ENCODE measurements around the gene WNT7B.

Gene WNT7B

GRCh38 chr22:45926433-45926832 is 50.5 kb downstream of the WNT7B start:
- no peaks in the 10 kb centered on the region for H3K4me1 ChIP-seq (ENCODE audit: control extremely low read depth in 1 of 4, control insufficient read depth in 4 of 4, insufficient read depth in 4 of 4, low read length in 3 of 4)

DNA sequence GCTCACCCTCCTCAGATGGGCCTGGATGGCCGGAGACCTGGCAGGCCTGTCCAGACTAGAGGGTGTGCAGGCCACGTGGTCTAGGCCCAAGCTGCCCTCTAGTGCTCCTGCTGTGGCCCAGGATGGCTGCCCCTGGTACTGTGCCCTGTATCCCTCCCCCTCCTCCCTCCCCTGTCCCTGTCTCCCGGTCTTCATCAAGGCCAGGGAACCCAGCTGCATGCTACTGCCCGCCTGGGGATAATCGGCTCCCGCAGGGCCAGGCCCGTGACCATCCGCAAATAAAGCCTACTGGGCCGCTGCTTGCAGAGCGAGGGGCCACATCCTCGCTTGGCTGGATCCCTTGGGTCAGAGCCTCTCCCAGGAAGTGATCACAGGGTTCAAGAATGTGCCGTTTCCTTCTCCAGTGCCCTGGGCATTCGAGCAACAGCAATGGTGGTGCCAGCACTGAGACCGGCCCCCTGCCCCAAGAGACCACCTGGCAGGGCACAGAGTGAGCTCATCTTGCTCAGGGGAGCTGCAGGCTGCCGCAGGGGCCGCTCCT is 51.1 kb downstream of the WNT7B start:
- DNase-seq, result no peak
- CTCF ChIA-PET, result interaction anchor here (1.4 kb wide), 1 partner anchor 25 kb away, joined by 3 read pairs; no protein-coding TSS in a partner anchor

More at GRCh38 chr22:45926433-45926832, 50.5 kb downstream of the WNT7B start:
- Histone ChIP-seq H3K9me3 (ENCODE audit: control extremely low read depth in 1 of 5, control insufficient read depth in 4 of 5, insufficient read depth in 2 of 5, low read depth in 1 of 5, low read length in 4 of 5) (no peaks in the 10 kb centered on the region), H3K27ac (ENCODE audit: insufficient read depth in 1 of 2, low read depth in 1 of 2, low read length in 2 of 2, poor library complexity in 1 of 2, severe bottlenecking in 2 of 2) (no peak overlapping the region), H3K27me3 (replicated peaks in 2 of 5; ENCODE audit: control insufficient read depth in 4 of 5, insufficient read depth in 5 of 5, low read length in 4 of 5) (peaks cover 0 to 21% (median 4%) of the 10 kb centered on the region in 5 experiments), H3K36me3 (ENCODE audit: control insufficient read depth in 4 of 4, insufficient read depth in 4 of 4, low read length in 3 of 4) (no peaks in the 10 kb centered on the region), H3K4me3 (ENCODE audit: control insufficient read depth in 1 of 7, extremely low read depth in 1 of 7, insufficient read depth in 4 of 7, low read depth in 2 of 7, low read length in 6 of 7) (no peak overlapping the region)
- POLR2A ChIA-PET, result interaction anchor here (0.5 kb wide), 1 partner anchor 1074 kb away, joined by 3 read pairs; no protein-coding TSS in a partner anchor
- 93% methylated on average over 11 of the region's 11 CpGs for WGBS (ENCODE audit: insufficient coverage)
- CTCF ChIA-PET, result no interaction called here
- DNase-seq, result no peak

GRCh38 chr22:45923835-45924234 is 53.1 kb downstream of the WNT7B start:
- Histone ChIP-seq H3K27ac (ENCODE audit: insufficient read depth in 1 of 2, low read depth in 1 of 2, low read length in 2 of 2, poor library complexity in 1 of 2, severe bottlenecking in 2 of 2) (no peak overlapping the region), H3K9me3 (ENCODE audit: control extremely low read depth in 1 of 5, control insufficient read depth in 4 of 5, insufficient read depth in 2 of 5, low read depth in 1 of 5, low read length in 4 of 5) (no peaks in the 10 kb centered on the region), H3K27me3 (replicated peaks in 2 of 5; ENCODE audit: control insufficient read depth in 4 of 5, insufficient read depth in 5 of 5, low read length in 4 of 5) (no peaks in the 10 kb centered on the region), H3K4me3 (ENCODE audit: control insufficient read depth in 1 of 7, extremely low read depth in 1 of 7, insufficient read depth in 4 of 7, low read depth in 2 of 7, low read length in 6 of 7) (no peak overlapping the region), H3K4me1 (ENCODE audit: control extremely low read depth in 1 of 4, control insufficient read depth in 4 of 4, insufficient read depth in 4 of 4, low read length in 3 of 4) (peaks cover 0 to 5% (median 2%) of the 10 kb centered on the region in 4 experiments), H3K36me3 (ENCODE audit: control insufficient read depth in 4 of 4, insufficient read depth in 4 of 4, low read length in 3 of 4) (no peaks in the 10 kb centered on the region)
- WGBS (ENCODE audit: insufficient coverage), result 76% methylated on average over 18 of the region's 22 CpGs
- DNase-seq, result no peak
- ChIA-PET POLR2A (no interaction called here), CTCF (interaction anchor here (0.9 to 1.4 kb wide), 2 partner anchors 18 to 46 kb away, joined by 3 read pairs; no protein-coding TSS in a partner anchor)

More for the DNA sequence above, 51.1 kb downstream of the WNT7B start:
- Histone ChIP-seq H3K9me3 (ENCODE audit: control extremely low read depth in 1 of 5, control insufficient read depth in 4 of 5, insufficient read depth in 2 of 5, low read depth in 1 of 5, low read length in 4 of 5) (no peaks in the 10 kb centered on the region), H3K27me3 (replicated peaks in 2 of 5; ENCODE audit: control insufficient read depth in 4 of 5, insufficient read depth in 5 of 5, low read length in 4 of 5) (peaks cover 0 to 15% (median 0%) of the 10 kb centered on the region in 5 experiments), H3K4me3 (ENCODE audit: control insufficient read depth in 1 of 7, extremely low read depth in 1 of 7, insufficient read depth in 4 of 7, low read depth in 2 of 7, low read length in 6 of 7) (no peak overlapping the region), H3K36me3 (ENCODE audit: control insufficient read depth in 4 of 4, insufficient read depth in 4 of 4, low read length in 3 of 4) (no peaks in the 10 kb centered on the region), H3K4me1 (ENCODE audit: control extremely low read depth in 1 of 4, control insufficient read depth in 4 of 4, insufficient read depth in 4 of 4, low read length in 3 of 4) (no peaks in the 10 kb centered on the region), H3K27ac (ENCODE audit: insufficient read depth in 1 of 2, low read depth in 1 of 2, low read length in 2 of 2, poor library complexity in 1 of 2, severe bottlenecking in 2 of 2) (no peak overlapping the region)
- POLR2A ChIA-PET, result interaction anchor here (0.5 kb wide), 1 partner anchor 1075 kb away, joined by 3 read pairs; no protein-coding TSS in a partner anchor
- 94% methylated on average over 14 of the region's 16 CpGs for WGBS (ENCODE audit: insufficient coverage)

DNA sequence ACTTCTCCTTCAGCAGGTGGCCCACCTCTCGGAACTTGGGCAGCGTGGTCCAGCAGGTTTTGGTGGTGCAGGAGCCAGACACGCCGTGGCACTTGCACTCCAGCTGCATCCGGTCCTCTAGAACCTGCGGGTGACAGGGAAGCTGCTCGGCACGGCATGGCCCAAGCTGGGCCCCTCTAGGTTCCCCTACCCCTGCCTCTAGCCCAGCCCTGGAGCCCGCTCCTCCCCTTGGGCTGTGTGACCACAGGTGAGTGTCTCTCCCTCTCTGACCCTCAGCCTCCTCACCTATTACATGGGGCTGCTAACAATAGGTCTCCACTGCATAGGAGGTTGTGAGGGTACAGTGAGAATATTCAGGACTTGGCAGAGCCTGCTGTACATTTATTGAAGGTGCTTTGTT is 53.8 kb downstream of the WNT7B start:
- POLR2A ChIA-PET, result no interaction called here
- no peak for DNase-seq
- 88% methylated on average over 8 of the region's 9 CpGs for WGBS (ENCODE audit: insufficient coverage)
- no peaks in the 10 kb centered on the region for H3K27me3 ChIP-seq (replicated peaks in 2 of 5; ENCODE audit: control insufficient read depth in 4 of 5, insufficient read depth in 5 of 5, low read length in 4 of 5)
- H3K4me3 ChIP-seq (ENCODE audit: control insufficient read depth in 1 of 7, extremely low read depth in 1 of 7, insufficient read depth in 4 of 7, low read depth in 2 of 7, low read length in 6 of 7), result no peak overlapping the region
- CTCF ChIA-PET, result no interaction called here
- H3K9me3 ChIP-seq (ENCODE audit: control extremely low read depth in 1 of 5, control insufficient read depth in 4 of 5, insufficient read depth in 2 of 5, low read depth in 1 of 5, low read length in 4 of 5), result no peaks in the 10 kb centered on the region
- H3K27ac ChIP-seq (ENCODE audit: insufficient read depth in 1 of 2, low read depth in 1 of 2, low read length in 2 of 2, poor library complexity in 1 of 2, severe bottlenecking in 2 of 2), result no peak overlapping the region
- peaks cover 0 to 11% (median 8%) of the 10 kb centered on the region in 4 experiments for H3K4me1 ChIP-seq (ENCODE audit: control extremely low read depth in 1 of 4, control insufficient read depth in 4 of 4, insufficient read depth in 4 of 4, low read length in 3 of 4)
- H3K36me3 ChIP-seq (ENCODE audit: control insufficient read depth in 4 of 4, insufficient read depth in 4 of 4, low read length in 3 of 4), result no peaks in the 10 kb centered on the region

DNA sequence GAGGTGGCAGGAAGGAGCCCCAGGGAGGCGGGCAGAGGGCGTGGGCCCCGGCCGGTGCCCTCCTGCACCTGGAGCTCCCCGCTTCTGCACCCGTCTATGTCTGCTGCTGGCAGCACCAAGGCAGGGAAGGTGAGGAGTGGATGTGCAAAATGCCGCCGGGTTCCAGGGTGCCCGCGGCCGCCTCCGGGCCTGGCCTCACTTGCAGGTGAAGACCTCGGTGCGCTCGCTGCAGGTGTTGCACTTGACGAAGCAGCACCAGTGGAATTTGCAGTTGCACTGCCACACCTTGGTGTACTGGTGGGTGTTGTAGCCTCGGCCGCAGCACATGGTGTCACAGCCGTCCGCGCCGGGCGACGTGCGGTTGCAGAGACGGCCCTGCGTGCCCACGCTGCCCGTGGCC is 54.3 kb downstream of the WNT7B start:
- ChIA-PET CTCF (no interaction called here), POLR2A (no interaction called here)
- Histone ChIP-seq H3K4me3 (ENCODE audit: control insufficient read depth in 1 of 7, extremely low read depth in 1 of 7, insufficient read depth in 4 of 7, low read depth in 2 of 7, low read length in 6 of 7) (no peak overlapping the region), H3K4me1 (ENCODE audit: control extremely low read depth in 1 of 4, control insufficient read depth in 4 of 4, insufficient read depth in 4 of 4, low read length in 3 of 4) (peaks cover 0 to 16% (median 13%) of the 10 kb centered on the region in 4 experiments), H3K9me3 (ENCODE audit: control extremely low read depth in 1 of 5, control insufficient read depth in 4 of 5, insufficient read depth in 2 of 5, low read depth in 1 of 5, low read length in 4 of 5) (no peaks in the 10 kb centered on the region), H3K36me3 (ENCODE audit: control insufficient read depth in 4 of 4, insufficient read depth in 4 of 4, low read length in 3 of 4) (no peaks in the 10 kb centered on the region), H3K27me3 (replicated peaks in 2 of 5; ENCODE audit: control insufficient read depth in 4 of 5, insufficient read depth in 5 of 5, low read length in 4 of 5) (no peaks in the 10 kb centered on the region), H3K27ac (ENCODE audit: insufficient read depth in 1 of 2, low read depth in 1 of 2, low read length in 2 of 2, poor library complexity in 1 of 2, severe bottlenecking in 2 of 2) (no peak overlapping the region)
- WGBS (ENCODE audit: insufficient coverage), result 94% methylated on average over 26 of the region's 29 CpGs
- DNase-seq, result no peak

DNA sequence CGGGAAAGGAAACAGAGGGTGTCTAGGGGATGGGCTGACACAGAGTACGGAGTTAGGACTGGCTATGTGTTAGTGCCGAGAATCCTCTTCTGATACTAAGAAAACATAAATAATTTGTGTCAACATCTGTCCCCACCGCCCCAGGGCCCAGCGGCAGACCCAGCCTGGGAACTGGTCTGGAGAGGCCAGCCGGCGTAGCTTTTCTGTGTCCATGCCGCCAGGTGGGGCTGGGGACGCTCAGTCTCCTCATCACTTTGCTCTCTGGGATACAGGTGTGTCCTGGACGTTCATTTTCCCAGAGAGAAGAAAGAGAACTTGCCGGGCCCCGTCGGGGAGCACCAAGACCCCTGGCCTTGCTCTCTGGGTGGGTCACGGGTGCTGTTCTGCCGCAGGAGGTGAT is 54.7 kb downstream of the WNT7B start:
- Histone ChIP-seq H3K36me3 (ENCODE audit: control insufficient read depth in 4 of 4, insufficient read depth in 4 of 4, low read length in 3 of 4) (no peaks in the 10 kb centered on the region), H3K4me1 (ENCODE audit: control extremely low read depth in 1 of 4, control insufficient read depth in 4 of 4, insufficient read depth in 4 of 4, low read length in 3 of 4) (peaks cover 0 to 16% (median 13%) of the 10 kb centered on the region in 4 experiments), H3K9me3 (ENCODE audit: control extremely low read depth in 1 of 5, control insufficient read depth in 4 of 5, insufficient read depth in 2 of 5, low read depth in 1 of 5, low read length in 4 of 5) (no peaks in the 10 kb centered on the region), H3K27me3 (replicated peaks in 2 of 5; ENCODE audit: control insufficient read depth in 4 of 5, insufficient read depth in 5 of 5, low read length in 4 of 5) (no peaks in the 10 kb centered on the region), H3K27ac (ENCODE audit: insufficient read depth in 1 of 2, low read depth in 1 of 2, low read length in 2 of 2, poor library complexity in 1 of 2, severe bottlenecking in 2 of 2) (no peak overlapping the region), H3K4me3 (ENCODE audit: control insufficient read depth in 1 of 7, extremely low read depth in 1 of 7, insufficient read depth in 4 of 7, low read depth in 2 of 7, low read length in 6 of 7) (no peak overlapping the region)
- no peak for DNase-seq
- WGBS (ENCODE audit: insufficient coverage), result 90% methylated on average over 14 of the region's 15 CpGs
- ChIA-PET POLR2A (no interaction called here), CTCF (interaction anchor here (0.9 kb wide), 1 partner anchor 59 kb away, joined by 3 read pairs; no protein-coding TSS in a partner anchor)

DNA sequence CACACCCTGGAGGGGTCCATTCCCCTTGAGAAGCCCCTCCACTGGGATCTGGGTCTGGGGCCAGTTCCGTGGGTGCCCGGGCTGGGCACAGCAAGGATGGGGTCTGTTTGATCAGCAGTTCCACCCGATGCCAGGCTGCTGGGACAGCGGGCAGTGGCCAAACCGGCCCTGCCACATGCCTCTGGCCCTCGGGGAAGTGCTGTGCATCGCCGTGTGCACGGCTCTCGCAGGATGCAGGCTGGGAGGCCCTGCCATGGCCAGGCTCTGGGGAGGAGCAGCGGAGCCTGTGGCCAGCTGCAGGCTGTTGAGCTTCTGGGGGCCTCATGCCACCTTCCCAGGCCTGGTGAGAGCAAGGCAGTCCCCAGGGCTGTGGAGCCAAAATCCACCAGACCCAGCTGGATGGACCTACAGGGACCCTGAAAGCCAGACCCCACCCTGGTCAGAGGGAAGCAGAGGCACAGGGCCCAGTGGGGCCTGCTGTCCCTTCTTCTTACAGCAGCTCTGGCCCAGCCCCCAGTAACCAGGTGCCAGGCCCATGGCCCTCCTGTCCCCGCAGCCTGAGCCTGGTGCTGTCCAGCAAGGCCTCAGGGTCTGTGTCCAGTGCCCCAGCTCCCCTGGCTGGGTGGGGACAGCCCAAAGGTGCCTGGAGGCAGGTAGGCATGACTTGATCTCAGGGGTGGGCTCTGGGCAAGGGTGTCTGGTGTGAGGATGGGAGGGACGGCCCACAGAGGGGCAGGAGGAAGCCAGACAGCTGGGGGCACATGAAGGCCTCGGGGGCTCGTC is 57.3 kb downstream of the WNT7B start:
- Histone ChIP-seq H3K27me3 (replicated peaks in 2 of 5; ENCODE audit: control insufficient read depth in 4 of 5, insufficient read depth in 5 of 5, low read length in 4 of 5) (peaks cover 0 to 5% (median 0%) of the 10 kb centered on the region in 5 experiments), H3K36me3 (ENCODE audit: control insufficient read depth in 4 of 4, insufficient read depth in 4 of 4, low read length in 3 of 4) (no peaks in the 10 kb centered on the region), H3K27ac (ENCODE audit: insufficient read depth in 1 of 2, low read depth in 1 of 2, low read length in 2 of 2, poor library complexity in 1 of 2, severe bottlenecking in 2 of 2) (no peak overlapping the region), H3K4me3 (ENCODE audit: control insufficient read depth in 1 of 7, extremely low read depth in 1 of 7, insufficient read depth in 4 of 7, low read depth in 2 of 7, low read length in 6 of 7) (no peak overlapping the region), H3K4me1 (ENCODE audit: control extremely low read depth in 1 of 4, control insufficient read depth in 4 of 4, insufficient read depth in 4 of 4, low read length in 3 of 4) (peaks cover 0 to 16% (median 13%) of the 10 kb centered on the region in 4 experiments), H3K9me3 (ENCODE audit: control extremely low read depth in 1 of 5, control insufficient read depth in 4 of 5, insufficient read depth in 2 of 5, low read depth in 1 of 5, low read length in 4 of 5) (peaks cover 0 to 2% (median under 1%) of the 10 kb centered on the region in 5 experiments)
- DNase-seq, result no peak
- ChIA-PET POLR2A (no interaction called here), CTCF (no interaction called here)
- 92% methylated on average over 14 of the region's 15 CpGs for WGBS (ENCODE audit: insufficient coverage)
